Measurements from ENCODE around the gene THAP4.

Gene THAP4

GRCh38 chr2:241653210-241653750 lies 16.3 kb upstream of the THAP4 start:
- 95 to 97% methylated on average over 13 of the region's 13 CpGs for WGBS, 2 experiments
- H3K27me3 ChIP-seq (ENCODE audit: control insufficient read depth, insufficient read depth, low read length, poor library complexity, severe bottlenecking) = no peaks in the 10 kb centered on the region
- H3K27ac ChIP-seq (ENCODE audit: insufficient read depth, low read depth, low read length, poor library complexity, severe bottlenecking) = no peak overlapping the region
- no peaks in the 10 kb centered on the region for H3K9me3 ChIP-seq (ENCODE audit: control insufficient read depth, low read length)
- peaks cover 26% of the 10 kb centered on the region for H3K36me3 ChIP-seq (ENCODE audit: control insufficient read depth, insufficient read depth, low read length)
- no peak overlapping the region for H3K4me3 ChIP-seq (ENCODE audit: insufficient read depth, low read depth, low read length)
- no peaks in the 10 kb centered on the region for H3K4me1 ChIP-seq (ENCODE audit: control insufficient read depth, insufficient read depth, low read length)

- no peaks in the 10 kb centered on the region for H3K27me3 ChIP-seq (ENCODE audit: control insufficient read depth, insufficient read depth, low read length, poor library complexity, severe bottlenecking)
- no peak overlapping the region for H3K27ac ChIP-seq (ENCODE audit: insufficient read depth, low read depth, low read length, poor library complexity, severe bottlenecking)
- H3K9me3 ChIP-seq (ENCODE audit: control insufficient read depth, low read length) = no peaks in the 10 kb centered on the region
- H3K36me3 ChIP-seq (ENCODE audit: control insufficient read depth, insufficient read depth, low read length) = peaks cover 20% of the 10 kb centered on the region
- no peaks in the 10 kb centered on the region for H3K4me1 ChIP-seq (ENCODE audit: control insufficient read depth, insufficient read depth, low read length)
- 95 to 97% methylated on average over 9 of the region's 9 CpGs for WGBS, 2 experiments
- H3K4me3 ChIP-seq (ENCODE audit: insufficient read depth, low read depth, low read length) = no peak overlapping the region
Observed at GRCh38 chr2:241652722-241653121, 15.8 kb upstream of the THAP4 start.

- Histone ChIP-seq H3K36me3 (ENCODE audit: control insufficient read depth, insufficient read depth, low read length) (peaks cover 20% of the 10 kb centered on the region), H3K4me3 (ENCODE audit: insufficient read depth, low read depth, low read length) (no peak overlapping the region), H3K4me1 (ENCODE audit: control insufficient read depth, insufficient read depth, low read length) (no peaks in the 10 kb centered on the region), H3K9me3 (ENCODE audit: control insufficient read depth, low read length) (no peaks in the 10 kb centered on the region), H3K27me3 (ENCODE audit: control insufficient read depth, insufficient read depth, low read length, poor library complexity, severe bottlenecking) (no peaks in the 10 kb centered on the region), H3K27ac (ENCODE audit: insufficient read depth, low read depth, low read length, poor library complexity, severe bottlenecking) (no peak overlapping the region)
- 96 to 99% methylated on average over 8 of the region's 9 CpGs for WGBS, 2 experiments
Observed at GRCh38 chr2:241652142-241652541, 15.2 kb upstream of the THAP4 start.

- Histone ChIP-seq H3K4me3 (ENCODE audit: insufficient read depth, low read depth, low read length) (no peak overlapping the region), H3K4me1 (ENCODE audit: control insufficient read depth, insufficient read depth, low read length) (no peaks in the 10 kb centered on the region), H3K36me3 (ENCODE audit: control insufficient read depth, insufficient read depth, low read length) (peaks cover 8% of the 10 kb centered on the region), H3K27ac (ENCODE audit: insufficient read depth, low read depth, low read length, poor library complexity, severe bottlenecking) (no peak overlapping the region), H3K27me3 (ENCODE audit: control insufficient read depth, insufficient read depth, low read length, poor library complexity, severe bottlenecking) (no peaks in the 10 kb centered on the region), H3K9me3 (ENCODE audit: control insufficient read depth, low read length) (no peaks in the 10 kb centered on the region)
- WGBS, 2 experiments = 90 to 91% methylated on average over 6 of the region's 6 CpGs
Observed at GRCh38 chr2:241649927-241650326, 13.0 kb upstream of the THAP4 start.

GRCh38 chr2:241649404-241649803 lies 12.4 kb upstream of the THAP4 start:
- no peak overlapping the region for H3K4me3 ChIP-seq (ENCODE audit: insufficient read depth, low read depth, low read length)
- H3K27me3 ChIP-seq (ENCODE audit: control insufficient read depth, insufficient read depth, low read length, poor library complexity, severe bottlenecking) = no peaks in the 10 kb centered on the region
- no peaks in the 10 kb centered on the region for H3K4me1 ChIP-seq (ENCODE audit: control insufficient read depth, insufficient read depth, low read length)
- no peaks in the 10 kb centered on the region for H3K9me3 ChIP-seq (ENCODE audit: control insufficient read depth, low read length)
- H3K27ac ChIP-seq (ENCODE audit: insufficient read depth, low read depth, low read length, poor library complexity, severe bottlenecking) = no peak overlapping the region
- WGBS, 2 experiments = 89 to 93% methylated on average over 4 of the region's 4 CpGs
- H3K36me3 ChIP-seq (ENCODE audit: control insufficient read depth, insufficient read depth, low read length) = peaks cover 6% of the 10 kb centered on the region

GRCh38 chr2:241648453-241648852 lies 11.5 kb upstream of the THAP4 start:
- Histone ChIP-seq H3K4me3 (ENCODE audit: insufficient read depth, low read depth, low read length) (no peak overlapping the region), H3K9me3 (ENCODE audit: control insufficient read depth, low read length) (no peaks in the 10 kb centered on the region), H3K36me3 (ENCODE audit: control insufficient read depth, insufficient read depth, low read length) (peaks cover 9% of the 10 kb centered on the region), H3K4me1 (ENCODE audit: control insufficient read depth, insufficient read depth, low read length) (no peaks in the 10 kb centered on the region), H3K27me3 (ENCODE audit: control insufficient read depth, insufficient read depth, low read length, poor library complexity, severe bottlenecking) (no peaks in the 10 kb centered on the region), H3K27ac (ENCODE audit: insufficient read depth, low read depth, low read length, poor library complexity, severe bottlenecking) (no peak overlapping the region)
- WGBS, 2 experiments = 87 to 90% methylated on average over 6 of the region's 6 CpGs

GRCh38 chr2:241645915-241646645 lies 9.1 kb upstream of the THAP4 start:
- H3K4me3 ChIP-seq (ENCODE audit: insufficient read depth, low read depth, low read length) = no peak overlapping the region
- H3K9me3 ChIP-seq (ENCODE audit: control insufficient read depth, low read length) = no peaks in the 10 kb centered on the region

DNA sequence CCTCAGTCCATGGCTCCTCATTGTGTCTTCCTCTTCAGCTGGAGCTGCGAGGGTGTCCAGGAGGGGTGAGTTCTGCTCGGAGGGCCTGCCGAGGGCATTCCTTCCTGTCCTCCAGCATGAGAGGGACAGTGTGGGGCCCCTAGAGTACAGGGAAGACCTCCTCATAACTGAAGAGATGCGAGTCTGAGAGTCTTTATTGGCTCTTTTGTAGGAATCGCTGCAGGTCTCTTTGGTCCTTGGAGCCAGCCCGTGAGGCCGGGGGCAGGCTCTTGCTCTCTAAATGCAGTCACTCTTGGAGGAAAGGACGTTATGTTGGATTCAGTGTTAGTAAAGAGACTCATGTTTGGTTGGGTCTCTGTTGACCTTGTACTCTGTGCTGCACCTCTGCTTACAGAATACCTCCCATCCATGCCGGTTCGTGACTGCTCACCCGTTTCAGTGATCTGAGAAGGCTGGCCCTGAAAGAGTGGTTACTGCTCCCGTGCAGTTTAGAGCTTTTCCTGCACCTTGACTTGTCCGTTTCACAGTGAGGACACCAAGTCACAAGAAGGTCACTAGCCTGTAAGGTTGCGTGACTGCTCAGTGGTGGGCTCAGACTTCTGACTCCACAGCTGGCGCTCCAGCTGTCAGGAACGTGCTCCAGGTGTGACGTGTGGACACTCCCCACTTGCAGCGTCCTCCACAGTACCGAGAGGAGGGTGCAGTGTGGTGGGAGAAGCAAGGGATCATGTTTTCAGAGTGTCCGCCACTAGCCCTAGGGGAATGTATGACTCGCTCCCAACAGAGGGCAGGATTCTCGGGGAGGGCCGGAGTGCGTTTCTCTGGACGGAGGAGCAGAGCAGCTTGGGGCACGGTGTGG lies 8.3 kb upstream of the THAP4 start:
- 92 to 95% methylated on average over 26 of the region's 26 CpGs for WGBS, 2 experiments
- Histone ChIP-seq H3K9me3 (ENCODE audit: control insufficient read depth, low read length) (no peaks in the 10 kb centered on the region), H3K27ac (ENCODE audit: insufficient read depth, low read depth, low read length, poor library complexity, severe bottlenecking) (no peak overlapping the region), H3K36me3 (ENCODE audit: control insufficient read depth, insufficient read depth, low read length) (peaks cover 3% of the 10 kb centered on the region), H3K27me3 (ENCODE audit: control insufficient read depth, insufficient read depth, low read length, poor library complexity, severe bottlenecking) (no peaks in the 10 kb centered on the region), H3K4me3 (ENCODE audit: insufficient read depth, low read depth, low read length) (no peak overlapping the region), H3K4me1 (ENCODE audit: control insufficient read depth, insufficient read depth, low read length) (no peaks in the 10 kb centered on the region)

More at GRCh38 chr2:241645915-241646645, 9.1 kb upstream of the THAP4 start:
- no peak overlapping the region for H3K27ac ChIP-seq (ENCODE audit: insufficient read depth, low read depth, low read length, poor library complexity, severe bottlenecking)
- WGBS, 2 experiments = 94% methylated on average over 14 of the region's 14 CpGs
- peaks cover 3% of the 10 kb centered on the region for H3K36me3 ChIP-seq (ENCODE audit: control insufficient read depth, insufficient read depth, low read length)
- no peaks in the 10 kb centered on the region for H3K4me1 ChIP-seq (ENCODE audit: control insufficient read depth, insufficient read depth, low read length)
- H3K27me3 ChIP-seq (ENCODE audit: control insufficient read depth, insufficient read depth, low read length, poor library complexity, severe bottlenecking) = no peaks in the 10 kb centered on the region

- no peak overlapping the region for H3K27ac ChIP-seq (ENCODE audit: insufficient read depth, low read depth, low read length, poor library complexity, severe bottlenecking)
- 81 to 85% methylated on average over 2 of the region's 2 CpGs for WGBS, 2 experiments
Observed at GRCh38 chr2:241641631-241642030, 4.7 kb upstream of the THAP4 start.

GRCh38 chr2:241640165-241640795 lies 3.3 kb upstream of the THAP4 start:
- H3K36me3 ChIP-seq (ENCODE audit: control insufficient read depth, insufficient read depth, low read length) = peaks cover 14% of the 10 kb centered on the region
- H3K4me1 ChIP-seq (ENCODE audit: control insufficient read depth, insufficient read depth, low read length) = no peaks in the 10 kb centered on the region
- H3K9me3 ChIP-seq (ENCODE audit: control insufficient read depth, low read length) = no peaks in the 10 kb centered on the region
- no peaks in the 10 kb centered on the region for H3K27me3 ChIP-seq (ENCODE audit: control insufficient read depth, insufficient read depth, low read length, poor library complexity, severe bottlenecking)
- WGBS, 2 experiments = 95 to 96% methylated on average over 8 of the region's 8 CpGs
- H3K27ac ChIP-seq (ENCODE audit: insufficient read depth, low read depth, low read length, poor library complexity, severe bottlenecking) = no peak overlapping the region
- no peak overlapping the region for H3K4me3 ChIP-seq (ENCODE audit: insufficient read depth, low read depth, low read length)

More at GRCh38 chr2:241641631-241642030, 4.7 kb upstream of the THAP4 start:
- no peaks in the 10 kb centered on the region for H3K27me3 ChIP-seq (ENCODE audit: control insufficient read depth, insufficient read depth, low read length, poor library complexity, severe bottlenecking)
- H3K9me3 ChIP-seq (ENCODE audit: control insufficient read depth, low read length) = no peaks in the 10 kb centered on the region
- H3K4me3 ChIP-seq (ENCODE audit: insufficient read depth, low read depth, low read length) = no peak overlapping the region
- no peaks in the 10 kb centered on the region for H3K4me1 ChIP-seq (ENCODE audit: control insufficient read depth, insufficient read depth, low read length)
- H3K36me3 ChIP-seq (ENCODE audit: control insufficient read depth, insufficient read depth, low read length) = peaks cover 14% of the 10 kb centered on the region

All from ectodermal cell (in vitro differentiated cells).